Activated CD4-positive, CD25-positive, alpha-beta regulatory T cell treated with anti-CD3 and anti-CD28 coated beads, Interleukin-2, amount 50 U/mL, for 72 hours (primary cell): Measurements from ENCODE around the gene LMO3.

Experiments used
- DNase-seq: peaks from one replicate; pipeline ENCODE4 v3.0.0; 2021

LMO3 gene

DNA sequence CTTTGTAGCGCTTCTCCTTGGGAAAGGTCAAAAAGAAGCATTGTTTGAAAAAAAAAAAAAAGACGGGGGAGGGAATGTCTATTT is at the start of gene LMO3:
Gene LMO3, minus strand, starts transcription at position 46 of the 84 bp plus-strand sequence. CDS start 5,302 bp downstream, outside the sequence.
- no peak for DNase-seq

- no peak for DNase-seq
Measured at GRCh38 chr12:16636435-16637055, 30.6 kb upstream of the LMO3 start.

DNA sequence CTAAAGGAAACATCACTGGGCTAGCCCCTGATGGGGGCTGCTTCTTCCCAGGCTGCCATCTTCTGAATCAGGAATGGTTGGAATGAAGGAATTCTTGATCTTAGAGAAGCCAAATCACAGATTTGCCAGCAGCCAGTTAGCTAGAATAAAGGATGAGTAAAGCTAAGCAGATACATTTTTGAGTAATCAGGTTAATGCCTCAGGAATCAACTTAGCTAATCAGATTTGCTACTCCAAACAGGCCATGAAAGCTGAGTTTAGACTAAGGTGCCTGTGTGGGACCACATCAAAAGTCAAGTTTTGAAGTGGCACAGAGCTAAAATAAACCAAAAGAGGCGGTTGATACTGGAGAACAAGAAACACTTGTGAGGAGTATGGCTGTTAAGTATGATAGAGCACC is 28.8 kb upstream of the LMO3 start:
- no peak for DNase-seq

DNA sequence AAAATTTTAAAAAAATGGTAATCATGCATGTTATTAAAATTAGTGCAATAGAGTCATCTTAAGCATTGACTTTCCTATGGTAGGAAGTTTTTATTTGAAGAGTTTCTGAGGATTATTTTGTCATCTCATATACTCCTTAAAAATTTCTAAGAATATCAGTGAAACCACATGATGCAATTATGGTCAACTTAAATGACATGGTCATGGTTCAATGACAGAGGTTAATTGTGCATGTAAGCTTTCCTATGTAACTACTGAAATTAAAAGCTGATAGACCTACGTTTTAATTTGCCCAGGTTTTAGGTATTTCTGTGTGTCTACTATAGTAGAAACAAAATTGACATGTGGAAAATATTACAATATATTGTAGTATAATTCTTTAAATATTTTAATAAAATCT is 21.0 kb upstream of the LMO3 start:
- DNase-seq = no peak

GRCh38 chr12:16622338-16622737 is 16.4 kb upstream of the LMO3 start:
- no peak for DNase-seq

GRCh38 chr12:16619537-16619936 is 13.6 kb upstream of the LMO3 start:
- DNase-seq = no peak

GRCh38 chr12:16618256-16618655 is 12.3 kb upstream of the LMO3 start:
- DNase-seq = no peak

GRCh38 chr12:16613199-16613598 is 7.2 kb upstream of the LMO3 start:
- DNase-seq = no peak

DNA sequence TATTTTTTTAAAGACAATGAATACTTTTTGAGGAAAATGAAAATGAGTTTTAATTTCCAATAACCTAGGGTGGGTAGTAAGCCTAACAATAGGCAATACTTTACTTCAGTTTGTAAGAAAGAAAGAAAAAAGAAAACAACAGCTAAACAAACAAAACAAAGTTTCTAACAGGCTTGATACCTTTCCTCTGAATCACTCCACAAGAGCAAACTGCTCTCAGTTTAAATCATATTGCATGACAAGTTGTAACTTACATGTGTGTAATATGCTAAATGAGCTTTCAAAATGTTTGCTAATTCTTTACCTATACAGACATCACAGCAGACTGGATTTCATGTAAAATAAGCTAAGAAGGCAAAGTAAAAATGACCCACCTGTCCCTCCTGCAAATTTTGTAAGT is 6.7 kb upstream of the LMO3 start:
- DNase-seq = no peak

GRCh38 chr12:16611146-16611545 is 5.2 kb upstream of the LMO3 start:
- no peak for DNase-seq

GRCh38 chr12:16610743-16611142 is 4.8 kb upstream of the LMO3 start:
- no peak for DNase-seq

- DNase-seq = no peak
Measured at GRCh38 chr12:16610001-16610585, 4.1 kb upstream of the LMO3 start.

- no peak for DNase-seq
Measured at GRCh38 chr12:16608946-16609539, 3.1 kb upstream of the LMO3 start.

DNA sequence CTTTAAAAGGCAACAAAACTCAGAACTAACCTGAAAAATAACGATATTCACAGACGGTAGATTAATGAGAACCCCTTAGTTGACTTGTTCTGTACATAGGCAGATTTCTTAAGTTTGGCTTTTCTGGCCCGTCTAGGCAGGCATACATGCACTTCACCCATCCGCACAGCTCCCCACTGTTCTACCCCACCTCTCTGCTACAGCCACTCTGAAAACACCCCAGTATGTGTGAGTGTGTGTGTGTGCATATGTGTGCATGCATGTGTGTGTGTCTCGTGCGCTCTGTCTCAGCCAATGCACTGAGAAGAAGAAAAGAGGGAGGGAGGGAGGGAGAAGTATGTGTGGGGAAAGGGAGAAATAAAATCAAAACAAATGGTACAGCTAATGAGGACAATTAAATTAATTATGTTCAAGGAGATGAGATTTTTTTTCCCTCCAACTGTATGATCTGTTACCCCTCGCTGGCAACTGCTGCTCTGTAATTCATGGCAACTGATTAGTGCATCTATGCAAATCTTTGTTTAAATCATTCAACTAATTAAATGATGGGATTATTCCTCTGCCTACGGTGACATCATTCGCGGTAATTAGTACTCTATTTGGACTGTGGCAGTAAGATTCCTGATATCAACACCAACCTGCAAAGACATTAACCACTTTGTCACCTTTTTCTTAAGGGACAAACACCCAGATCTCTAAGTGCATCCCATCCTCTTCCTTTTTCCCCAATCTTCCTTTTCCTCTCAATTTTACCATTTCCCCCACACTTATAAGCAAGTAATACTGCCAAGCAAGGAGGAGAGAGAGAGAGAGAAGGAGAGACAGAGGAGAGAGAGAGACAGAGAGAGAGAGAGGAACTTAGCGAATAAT is 2.2 kb upstream of the LMO3 start:
- DNase-seq = no peak

DNA sequence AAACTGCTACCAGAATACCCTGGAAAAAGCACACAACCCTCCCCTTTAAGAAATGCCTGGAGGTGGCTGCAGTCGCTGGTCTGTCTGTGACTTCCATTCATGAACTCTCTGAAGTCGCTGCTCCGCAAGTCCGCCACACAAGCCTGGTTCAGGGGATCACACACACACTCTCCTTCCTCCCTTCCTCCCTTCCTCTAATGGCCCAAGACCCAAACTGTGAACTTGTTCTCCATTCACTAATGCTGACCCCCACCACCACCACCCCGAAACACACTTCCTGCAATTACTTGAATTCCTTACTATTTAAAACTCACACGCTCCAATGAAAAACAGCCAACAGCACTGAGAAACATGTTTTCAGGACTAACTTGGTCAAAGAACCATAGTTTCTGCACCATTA is 1.0 kb upstream of the LMO3 start:
- DNase-seq = no peak

DNA sequence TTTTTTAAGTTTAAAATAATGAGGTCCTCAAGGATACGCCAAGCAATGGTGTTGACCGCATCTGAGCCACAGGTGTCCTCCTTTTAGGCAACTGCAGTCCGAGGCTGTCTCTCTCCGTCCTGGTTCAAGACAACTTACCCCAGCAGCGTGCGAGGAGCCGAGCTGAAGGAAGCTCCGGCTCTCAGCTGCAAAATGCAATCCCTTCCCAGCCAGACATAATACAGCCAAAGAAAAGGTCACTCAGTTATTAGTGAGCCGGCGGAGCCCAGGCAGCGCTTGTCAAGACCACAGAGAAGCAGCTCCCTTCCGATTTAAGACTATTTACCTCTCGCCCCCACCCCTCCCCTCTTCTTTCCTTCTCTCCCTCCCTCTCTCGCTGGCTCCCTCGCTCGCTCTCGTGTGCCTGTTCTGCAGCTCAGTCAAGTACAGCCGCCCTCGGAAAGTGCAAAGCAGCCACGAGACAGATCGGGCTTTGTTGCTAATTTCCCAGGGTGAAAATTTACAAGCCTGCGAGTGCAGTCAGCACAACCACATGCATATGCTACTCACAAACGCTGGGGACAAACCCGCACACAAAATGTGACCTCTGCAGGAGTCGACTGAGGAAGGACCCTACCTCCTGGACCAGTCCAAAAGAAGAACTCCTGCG is 363 bp upstream of the LMO3 start:
- DNase-seq = no peak

DNA sequence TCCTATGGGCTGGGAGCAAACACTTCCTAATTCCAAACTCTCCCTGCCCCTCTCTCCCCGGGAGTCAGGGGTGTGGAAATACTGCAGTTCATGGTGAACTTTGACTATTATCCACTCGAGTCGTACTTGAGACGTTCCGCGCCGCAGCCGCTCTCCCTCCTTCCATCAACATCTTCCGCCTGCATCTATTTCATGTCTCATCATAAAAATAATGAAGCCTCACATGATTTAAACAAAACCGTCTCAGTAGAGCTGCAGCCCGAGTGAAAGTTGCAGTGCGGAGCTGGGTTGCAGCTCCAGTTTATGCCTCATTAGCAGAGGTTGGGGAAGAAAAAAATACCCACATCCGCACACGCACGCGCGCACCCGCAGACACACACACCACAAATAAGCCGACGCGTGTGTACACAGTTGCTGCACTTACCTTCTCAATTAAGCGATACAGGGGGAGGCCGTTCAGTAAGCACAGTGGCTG is 283 bp downstream of the LMO3 start:
- DNase-seq = no peak

DNA sequence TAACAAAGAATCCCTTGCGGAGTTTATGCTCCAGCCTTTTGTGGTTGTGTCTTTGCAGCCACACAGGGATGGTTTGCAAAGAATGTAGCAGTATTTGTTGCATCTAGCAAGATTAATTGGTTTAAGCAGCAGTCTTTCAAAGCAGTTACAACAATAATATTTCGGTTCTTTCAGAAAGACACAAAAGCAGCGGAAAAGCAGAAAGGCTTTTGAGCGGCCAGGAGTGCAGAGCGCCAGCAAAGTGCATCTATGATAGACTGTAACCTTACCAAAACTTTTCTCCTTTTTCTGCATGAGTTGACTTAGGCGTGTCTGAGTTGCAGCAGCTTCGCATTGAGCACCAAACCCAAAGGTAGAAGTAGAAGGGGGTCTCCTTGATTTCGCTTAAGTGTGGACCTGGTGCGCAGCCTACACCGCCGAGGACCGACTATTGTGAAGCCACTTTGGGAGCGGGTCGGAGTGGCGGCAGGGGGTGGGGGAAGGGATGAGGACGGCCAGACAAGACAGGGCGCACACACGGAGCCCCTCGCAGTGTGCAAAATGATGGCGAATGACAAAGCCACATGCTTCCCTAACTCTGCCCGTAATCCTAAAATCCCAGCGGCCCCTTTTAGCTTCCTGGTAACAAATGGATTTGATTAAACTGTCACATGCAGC is 1.2 kb downstream of the LMO3 start:
- no peak for DNase-seq

- DNase-seq = no peak
Measured at GRCh38 chr12:16603916-16604575, 1.9 kb downstream of the LMO3 start.

- no peak for DNase-seq
Measured at GRCh38 chr12:16603260-16603915, 2.6 kb downstream of the LMO3 start.

DNA sequence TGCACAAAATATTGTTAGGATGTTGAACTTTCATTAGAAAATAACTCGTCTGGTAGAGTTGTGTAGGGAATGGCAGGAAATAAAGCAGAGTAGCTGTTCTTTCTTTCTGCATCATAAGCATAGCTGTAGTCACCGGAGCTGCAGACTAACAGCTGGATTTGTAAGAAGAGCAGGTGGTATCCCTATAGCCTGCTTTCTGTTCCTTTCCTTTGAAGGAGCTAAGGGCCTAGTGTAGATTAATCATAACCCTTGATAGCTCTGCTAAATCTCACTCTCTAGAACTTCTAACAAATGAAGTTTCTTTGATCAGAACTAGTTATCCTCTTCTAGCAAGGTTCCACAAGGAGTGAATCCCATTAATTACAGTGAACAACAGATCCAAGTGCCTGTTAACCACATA is 3.5 kb downstream of the LMO3 start:
- DNase-seq = no peak

- no peak for DNase-seq
Measured at GRCh38 chr12:16600525-16600924, 5.4 kb downstream of the LMO3 start.
